GM18526 (cell line): ENCODE results near the gene C1QTNF9.

Experiments used
- POLR2A ChIP-seq: IDR thresholded peaks from 3 replicates; pipeline ENCODE4 v1.6.1; 2011; ENCODE audit not compliant: insufficient read length; ENCODE audit errors: extremely low read depth

The C1QTNF9 gene

DNA sequence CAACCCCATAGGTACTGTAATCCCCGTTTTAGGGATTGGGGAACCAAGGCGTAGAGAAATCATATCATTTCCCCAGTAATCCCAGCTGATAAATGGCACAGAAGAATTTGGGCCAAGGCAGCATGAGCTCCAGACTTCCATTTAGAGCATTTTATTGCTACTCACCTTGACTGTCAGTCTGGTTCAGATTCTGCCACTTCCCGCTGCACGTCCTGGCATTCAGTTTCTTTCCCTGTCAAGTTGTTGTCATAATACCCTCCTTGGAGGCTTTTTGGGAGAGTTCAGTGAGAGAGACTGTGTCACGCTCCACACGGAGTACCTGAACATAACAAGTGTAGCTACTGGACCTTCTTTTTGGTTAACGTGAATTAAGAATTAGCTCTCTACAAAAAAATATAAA is 7.5 kb upstream of the C1QTNF9 start:
- TF ChIP-seq POLR2A = no peak

DNA sequence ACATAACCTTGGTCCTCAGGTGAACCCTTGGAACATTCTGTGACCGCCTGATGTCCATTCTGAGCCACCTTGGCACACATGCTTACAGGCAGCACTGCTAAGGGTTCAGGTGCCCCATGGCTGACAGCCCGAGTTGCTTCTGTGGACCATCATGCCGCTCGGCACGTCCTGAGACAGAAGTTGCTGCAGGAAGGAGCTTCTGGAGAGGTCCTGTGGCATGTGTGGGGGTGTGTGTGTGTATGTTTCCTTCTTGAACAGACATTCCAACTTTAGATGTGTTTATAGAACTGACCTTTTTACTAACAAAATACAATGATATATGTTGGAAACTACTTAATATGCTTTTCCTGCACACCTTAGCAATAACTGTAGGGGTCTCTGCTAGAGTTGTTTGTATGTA is 4.8 kb upstream of the C1QTNF9 start:
- no peak for TF ChIP-seq POLR2A

DNA sequence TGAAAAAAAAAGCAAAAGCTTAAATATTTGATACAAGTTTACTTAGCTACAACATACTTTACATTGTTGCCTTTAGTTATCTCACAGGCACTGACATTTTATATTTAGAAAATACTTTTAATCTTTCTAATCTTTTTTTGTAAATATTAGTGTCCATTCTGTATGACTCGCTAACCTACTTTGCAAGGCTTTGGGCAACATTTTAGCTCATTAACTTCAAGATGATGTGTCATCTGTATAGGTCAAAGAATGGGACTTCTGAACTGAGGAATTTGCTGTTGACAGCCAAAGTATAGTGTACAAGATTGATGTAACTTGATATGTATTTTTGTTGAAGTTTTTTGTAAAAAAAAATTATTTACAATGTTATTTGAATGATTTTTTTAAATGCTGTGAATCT is 2.7 kb upstream of the C1QTNF9 start:
- TF ChIP-seq POLR2A = no peak

DNA sequence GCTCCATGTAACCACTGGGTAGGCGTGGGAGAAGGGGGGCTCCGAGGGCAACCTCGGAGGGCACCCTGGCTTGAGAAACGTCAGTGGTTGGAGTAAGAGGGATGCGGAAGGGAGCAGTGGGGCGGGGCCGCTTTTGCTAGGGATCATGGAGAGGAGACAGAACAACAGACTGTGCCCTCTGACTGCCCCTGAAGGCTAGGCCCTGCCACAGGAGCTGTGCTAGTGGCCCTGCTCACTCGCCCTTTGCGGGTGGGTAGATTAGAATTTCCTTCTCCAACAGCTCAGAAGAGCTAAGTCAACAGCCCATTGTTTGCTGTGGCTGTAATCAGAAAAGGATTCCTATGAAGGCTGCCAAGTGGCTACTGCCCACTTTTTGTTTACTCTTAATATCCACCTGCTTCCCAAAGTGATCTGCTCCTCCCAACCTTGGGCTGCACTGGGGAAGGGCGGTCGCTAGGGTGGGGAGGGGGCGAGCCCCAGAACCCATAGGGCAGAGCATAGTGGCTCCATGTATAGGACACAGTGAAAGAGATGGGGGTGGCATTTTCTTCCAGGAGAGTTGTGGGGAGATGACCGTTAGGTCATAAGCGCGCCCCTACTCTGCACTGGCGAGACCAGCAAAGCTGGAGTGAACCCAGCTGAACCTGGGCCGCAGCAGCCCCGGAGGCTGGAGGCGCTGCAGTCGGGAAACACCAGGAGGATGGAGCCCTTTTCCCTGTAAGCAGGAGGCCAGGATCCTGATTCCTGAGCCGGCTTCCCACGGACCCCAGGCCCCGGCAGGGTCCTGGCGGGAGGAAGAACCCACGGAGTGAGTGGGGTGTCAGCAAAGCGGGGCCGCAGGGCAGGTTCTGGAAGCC is 1.9 kb upstream of the C1QTNF9 start:
- no peak for TF ChIP-seq POLR2A

DNA sequence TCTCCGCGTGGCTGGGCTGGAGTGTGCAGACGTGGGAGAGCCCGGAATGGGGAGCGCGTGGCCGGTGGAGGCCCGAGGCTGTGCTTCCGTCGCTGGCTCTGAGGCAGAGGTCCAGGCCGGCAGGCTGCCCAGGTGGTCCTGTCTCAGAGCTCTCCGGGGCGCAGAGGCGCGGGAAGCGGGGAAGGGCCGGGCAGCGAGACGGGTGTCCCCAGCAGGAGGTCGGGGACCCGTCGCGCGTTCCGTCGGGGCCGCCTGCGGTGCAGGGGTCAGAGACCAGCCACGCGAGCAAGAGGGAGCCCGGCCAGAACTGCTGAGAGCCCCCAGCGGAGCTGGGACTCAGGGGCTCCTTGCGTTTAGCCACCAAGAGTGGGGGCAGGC is 1.3 kb upstream of the C1QTNF9 start:
- TF ChIP-seq POLR2A = no peak

DNA sequence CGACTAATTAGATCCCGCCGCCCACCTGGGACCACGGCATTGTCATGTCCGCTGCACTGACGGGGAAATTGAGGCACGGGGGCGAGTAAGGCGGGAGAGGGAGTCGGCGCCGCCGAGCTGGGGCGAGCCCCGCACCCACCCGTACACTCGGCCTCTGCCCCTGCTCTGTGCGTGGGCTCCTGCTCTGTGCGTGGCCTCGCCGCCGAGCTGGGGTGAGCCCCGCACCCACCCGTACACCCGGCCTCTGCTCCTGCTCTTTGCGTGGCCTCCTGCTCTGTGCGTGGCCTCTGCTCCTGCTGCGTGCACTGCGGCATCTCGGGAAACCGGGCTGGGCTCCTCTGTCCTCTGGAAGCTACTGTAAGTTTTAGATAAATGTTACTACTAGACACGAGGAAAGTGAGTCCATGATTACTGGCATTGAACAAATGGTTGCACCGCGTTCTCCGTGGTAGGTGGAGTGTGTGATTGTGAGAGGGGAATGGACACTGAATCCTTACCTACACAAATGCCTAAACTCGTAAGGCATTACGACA is 826 bp upstream of the C1QTNF9 start:
- TF ChIP-seq POLR2A = no peak

DNA sequence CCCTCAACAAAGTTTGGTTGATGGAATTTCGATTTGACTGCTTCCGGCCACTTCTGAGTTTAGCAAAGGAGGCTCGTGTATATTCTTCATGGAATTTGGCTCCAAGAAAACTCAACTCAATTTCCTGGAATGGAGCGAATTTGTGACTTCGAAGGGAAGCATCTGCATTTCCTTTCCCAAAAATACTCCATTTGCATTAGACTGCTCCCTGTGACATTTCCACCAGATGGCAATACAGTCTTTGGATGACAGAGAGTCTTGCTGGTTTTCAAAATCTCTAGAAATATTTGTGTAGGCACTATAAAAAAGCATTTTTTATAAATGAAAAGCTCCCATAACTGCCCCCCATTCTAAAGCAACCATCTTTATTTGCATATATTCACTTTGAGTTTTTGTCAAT is 4.1 kb downstream of the C1QTNF9 start:
- no peak for TF ChIP-seq POLR2A

DNA sequence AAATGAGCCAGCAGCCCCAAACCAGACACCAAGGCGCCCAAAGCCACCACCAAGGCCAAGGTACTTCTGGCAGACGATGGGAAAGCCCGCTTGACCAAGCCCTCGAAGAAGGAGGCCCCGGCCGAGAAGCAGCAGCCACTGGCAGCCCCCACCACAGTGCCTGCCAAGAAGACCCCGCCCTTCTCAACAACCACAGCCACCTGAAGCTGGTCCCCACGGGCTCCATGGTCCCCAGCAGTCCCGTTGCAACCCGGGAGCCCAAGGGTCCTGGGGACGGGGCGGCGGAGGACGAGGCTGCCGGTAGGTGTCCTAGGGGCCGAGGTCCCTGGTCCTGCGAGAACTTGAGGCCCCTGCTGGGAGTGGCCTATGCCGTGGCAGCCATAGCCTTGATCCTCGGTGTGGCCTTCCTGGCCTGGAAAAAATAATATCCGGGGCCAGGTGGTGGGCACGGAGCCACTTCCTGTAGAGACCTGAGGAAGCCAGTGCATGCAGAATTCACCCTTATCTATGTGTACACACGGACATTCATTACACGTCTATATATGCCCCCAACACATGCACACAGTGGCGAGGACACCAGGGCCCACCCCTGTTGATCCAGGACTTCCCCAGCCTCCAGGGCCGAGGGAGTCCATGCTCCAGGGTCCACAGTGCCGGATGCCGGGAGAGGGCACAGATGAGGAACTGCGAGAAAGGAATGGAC is 13.8 kb downstream of the C1QTNF9 start:
- no peak for TF ChIP-seq POLR2A

DNA sequence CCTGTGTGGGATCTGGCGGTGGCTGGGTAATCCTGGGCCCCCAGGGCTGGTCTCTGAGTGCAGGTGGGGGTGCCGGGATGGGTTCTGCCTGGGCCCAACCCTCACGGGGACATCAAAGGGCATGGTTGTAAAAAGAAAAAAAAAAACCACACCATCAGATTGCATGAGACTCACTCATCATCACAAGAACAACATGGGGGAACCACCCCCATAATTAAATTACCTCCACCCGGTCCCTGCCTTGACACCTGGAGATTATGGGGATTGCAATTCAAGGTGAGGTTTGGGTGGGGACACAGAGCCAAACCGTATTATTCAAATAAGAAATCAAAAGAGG is 14.3 kb downstream of the C1QTNF9 start:
- no peak for TF ChIP-seq POLR2A

DNA sequence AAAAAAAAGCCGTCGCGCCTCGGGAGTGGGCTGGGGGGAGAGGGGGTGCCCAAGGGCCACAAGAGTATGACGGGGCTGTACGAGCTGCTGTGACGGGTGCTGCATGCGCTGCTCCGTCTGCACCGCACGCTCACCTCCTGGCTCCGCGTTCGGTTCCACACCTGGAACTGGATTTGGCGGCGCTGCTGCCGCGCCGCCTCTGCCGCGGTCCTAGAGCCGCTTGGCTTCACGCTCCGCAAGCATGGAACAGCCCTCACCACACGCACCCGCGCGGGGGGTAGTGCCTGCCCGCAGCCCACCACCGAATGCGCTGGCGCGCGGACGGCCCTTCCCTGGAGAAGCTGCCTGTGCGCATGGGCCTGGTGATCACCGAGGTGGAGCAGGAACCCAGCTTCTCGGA is 18.8 kb downstream of the C1QTNF9 start:
- no peak for TF ChIP-seq POLR2A

DNA sequence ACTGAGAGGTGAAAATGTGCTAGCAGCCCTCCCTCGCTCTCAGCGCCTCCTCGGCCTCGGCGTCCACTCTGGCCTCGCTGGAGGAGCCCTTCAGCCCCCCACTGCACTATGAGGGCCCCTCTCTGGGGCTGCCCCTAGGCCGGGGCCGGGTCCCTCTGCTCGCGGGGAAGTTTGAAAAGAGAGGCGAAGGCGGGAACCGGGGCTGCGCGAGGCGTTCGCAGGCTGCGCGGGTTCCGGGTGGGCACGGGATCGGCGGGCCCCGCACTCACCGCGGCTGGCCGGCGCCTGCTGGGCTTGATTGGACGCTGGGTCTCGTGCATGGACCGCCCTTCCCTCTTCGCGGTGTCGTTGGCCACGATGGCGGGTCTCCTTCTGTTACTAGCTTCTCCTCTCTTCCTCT is 29.3 kb downstream of the C1QTNF9 start:
- no peak for TF ChIP-seq POLR2A

DNA sequence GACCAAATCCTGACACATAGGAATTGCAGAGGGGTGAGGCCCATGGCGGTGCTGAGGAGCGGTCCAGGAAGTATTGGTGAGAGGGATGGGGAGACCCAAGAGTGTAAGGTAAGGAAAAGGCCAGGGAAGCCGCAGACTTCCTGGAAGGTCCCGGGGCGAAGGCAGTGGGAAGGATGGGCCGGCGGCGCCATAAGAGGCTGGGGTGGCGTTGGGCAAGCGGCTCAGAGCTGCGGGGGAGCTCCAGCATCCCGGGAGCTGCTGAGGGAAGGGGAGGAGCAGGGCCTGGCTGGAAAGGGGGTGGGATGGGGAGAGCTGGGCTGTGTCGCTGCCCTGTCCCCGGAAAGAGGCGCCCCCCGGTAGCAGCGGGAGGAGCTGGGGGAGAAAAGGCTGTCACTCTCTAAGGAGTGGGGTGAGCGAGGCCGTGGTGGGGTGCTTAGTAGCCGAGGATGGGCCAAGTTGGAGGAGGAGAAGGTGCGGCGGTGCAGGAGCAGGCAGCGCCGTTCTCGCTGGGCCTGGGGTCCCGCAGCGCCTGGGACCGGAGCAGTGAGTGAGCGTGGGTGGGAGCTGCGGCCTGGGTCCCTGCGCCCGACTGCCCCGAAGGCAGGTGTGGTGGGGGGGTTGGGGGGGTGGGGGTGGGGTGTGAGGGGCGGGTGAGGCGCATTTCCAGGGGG is 30.7 kb downstream of the C1QTNF9 start:
- no peak for TF ChIP-seq POLR2A

DNA sequence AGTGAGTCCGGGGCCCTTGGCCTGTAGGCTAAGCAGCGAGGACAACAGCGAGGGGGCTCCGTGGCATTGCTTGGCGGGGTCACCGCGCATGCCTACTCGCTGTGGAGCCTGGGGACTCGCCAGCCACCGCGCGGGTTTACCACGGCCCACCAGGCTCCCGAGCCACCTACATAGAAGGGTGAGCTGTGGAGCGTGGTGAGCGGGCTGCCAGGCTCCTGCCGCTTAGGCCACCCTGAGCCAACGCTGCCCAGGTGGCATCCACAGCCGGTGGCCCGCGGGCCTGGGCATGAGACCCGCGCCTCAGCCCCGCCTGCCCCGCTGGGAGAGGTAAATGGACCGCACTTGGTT is 31.2 kb downstream of the C1QTNF9 start:
- TF ChIP-seq POLR2A = no peak

DNA sequence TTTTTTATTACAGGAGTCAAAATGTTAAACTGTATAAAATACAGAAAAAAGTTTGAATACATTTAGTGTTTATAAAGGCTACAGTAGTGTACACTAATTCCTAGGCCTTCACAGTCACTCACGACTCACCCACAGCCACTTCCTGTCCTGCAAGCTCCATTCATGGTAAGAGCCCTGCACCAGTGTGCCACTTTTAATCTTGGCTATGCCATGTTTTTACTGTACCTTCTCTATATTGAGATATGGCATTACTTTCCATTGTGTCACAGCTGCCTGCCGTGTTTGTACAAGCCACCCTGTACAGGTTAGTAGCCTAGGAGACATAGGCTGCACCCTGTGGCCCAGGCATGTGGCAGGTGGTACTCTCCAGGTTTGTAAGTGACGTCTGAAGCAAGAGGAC is 32.1 kb downstream of the C1QTNF9 start:
- TF ChIP-seq POLR2A = no peak

DNA sequence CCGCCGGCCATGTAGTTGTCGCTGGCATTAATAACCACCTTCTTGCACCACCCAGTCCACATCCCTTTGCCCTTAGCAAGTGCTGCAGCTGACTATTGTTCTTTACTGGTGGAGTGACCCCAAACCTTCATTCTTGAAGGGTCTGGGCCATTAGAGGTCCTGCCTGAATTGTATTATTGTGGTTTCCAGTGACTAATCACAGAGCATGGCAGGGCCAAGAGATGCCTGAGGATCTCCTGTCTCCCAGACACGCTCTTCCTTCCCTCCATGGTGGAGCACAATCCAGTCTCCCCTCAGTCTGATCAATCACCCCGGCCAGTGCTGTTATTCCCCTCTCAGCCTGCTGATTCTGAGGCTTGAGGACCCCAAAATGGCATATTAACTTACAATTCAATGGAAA is 39.0 kb downstream of the C1QTNF9 start:
- no peak for TF ChIP-seq POLR2A
